ENCODE data around the gene ITGB5.
"Not testable (repeated sequence)": the region's sequence is repeated elsewhere in the genome, so short reads cannot be mapped to it uniquely, and the experiment has no call there.

ITGB5 gene

GRCh38 chr3:124751501-124751900, 135.7 kb downstream of the ITGB5 start:
- H3K4me3 ChIP-seq (ENCODE audit: low read length): no peak overlapping the region
- TF ChIP-seq, protein P1, sequence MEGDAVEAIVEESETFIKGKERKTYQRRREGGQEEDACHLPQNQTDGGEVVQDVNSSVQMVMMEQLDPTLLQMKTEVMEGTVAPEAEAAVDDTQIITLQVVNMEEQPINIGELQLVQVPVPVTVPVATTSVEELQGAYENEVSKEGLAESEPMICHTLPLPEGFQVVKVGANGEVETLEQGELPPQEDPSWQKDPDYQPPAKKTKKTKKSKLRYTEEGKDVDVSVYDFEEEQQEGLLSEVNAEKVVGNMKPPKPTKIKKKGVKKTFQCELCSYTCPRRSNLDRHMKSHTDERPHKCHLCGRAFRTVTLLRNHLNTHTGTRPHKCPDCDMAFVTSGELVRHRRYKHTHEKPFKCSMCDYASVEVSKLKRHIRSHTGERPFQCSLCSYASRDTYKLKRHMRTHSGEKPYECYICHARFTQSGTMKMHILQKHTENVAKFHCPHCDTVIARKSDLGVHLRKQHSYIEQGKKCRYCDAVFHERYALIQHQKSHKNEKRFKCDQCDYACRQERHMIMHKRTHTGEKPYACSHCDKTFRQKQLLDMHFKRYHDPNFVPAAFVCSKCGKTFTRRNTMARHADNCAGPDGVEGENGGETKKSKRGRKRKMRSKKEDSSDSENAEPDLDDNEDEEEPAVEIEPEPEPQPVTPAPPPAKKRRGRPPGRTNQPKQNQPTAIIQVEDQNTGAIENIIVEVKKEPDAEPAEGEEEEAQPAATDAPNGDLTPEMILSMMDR (IDR thresholded peaks at IDR 0.05; ENCODE audit: insufficient read depth, low read depth, low read length, missing control alignments): no peak
- DNase-seq (ENCODE audit: low read depth): no peak

DNA sequence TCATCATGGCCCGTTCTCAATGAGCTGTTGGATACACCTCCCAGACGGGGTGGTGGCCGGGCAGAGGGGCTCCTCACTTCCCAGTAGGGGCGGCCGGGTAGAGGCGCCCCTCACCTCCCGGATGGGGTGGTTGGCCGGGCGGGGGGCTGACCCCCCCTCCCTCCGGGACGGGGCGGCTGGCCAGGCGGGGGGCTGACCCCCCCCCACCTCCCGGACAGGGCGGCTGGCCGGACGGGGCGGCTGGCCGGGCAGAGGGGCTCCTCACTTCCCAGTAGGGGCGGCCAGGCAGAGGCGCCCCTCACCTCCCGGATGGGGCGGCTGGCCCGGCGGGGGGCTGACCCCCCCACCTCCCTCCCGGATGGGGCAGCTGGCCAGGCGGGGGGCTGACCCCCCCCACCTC, 137.3 kb downstream of the ITGB5 start:
- DNase-seq (ENCODE audit: low read depth); H3K4me3 ChIP-seq (ENCODE audit: low read length): not testable (repeated sequence)

DNA sequence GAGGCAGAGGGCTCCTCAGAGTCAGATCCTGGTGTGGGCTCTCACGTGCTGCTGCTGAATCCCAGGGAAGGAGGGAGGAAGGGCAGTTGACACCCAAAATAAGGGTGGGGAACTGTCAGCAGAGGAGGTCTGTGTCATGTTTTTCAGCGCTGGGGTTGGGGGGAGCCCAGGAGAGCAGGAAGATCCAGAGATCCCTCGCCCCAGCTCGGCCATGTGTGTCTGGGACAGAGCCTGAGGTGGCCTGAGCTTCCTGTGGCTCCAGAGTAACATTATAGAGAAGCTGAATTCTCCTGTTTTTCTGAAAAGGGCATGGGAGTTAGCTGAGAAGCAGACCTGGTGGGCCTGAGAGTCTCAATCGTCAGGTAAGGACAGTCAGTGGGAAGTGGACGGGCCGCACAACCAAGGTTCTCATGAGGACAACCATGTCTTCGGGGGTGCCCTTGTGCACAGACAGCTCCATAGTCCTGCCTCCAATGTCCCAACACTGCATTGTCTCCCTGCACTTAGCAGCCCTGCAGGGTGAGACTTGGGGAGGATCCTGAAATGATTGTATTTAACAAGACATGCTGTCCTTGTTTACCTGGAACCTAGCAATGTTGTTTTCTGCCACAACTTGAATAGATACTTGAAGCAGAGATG, 138.5 kb downstream of the ITGB5 start:
- no peak for DNase-seq (ENCODE audit: low read depth)
- H3K4me3 ChIP-seq (ENCODE audit: low read length): no peak overlapping the region
- TF ChIP-seq, protein P1 (IDR thresholded peaks at IDR 0.05; ENCODE audit: insufficient read depth, low read depth, low read length, missing control alignments): no peak

- TF ChIP-seq, protein P1 (IDR thresholded peaks at IDR 0.05; ENCODE audit: insufficient read depth, low read depth, low read length, missing control alignments): no peak
- no peak overlapping the region for H3K4me3 ChIP-seq (ENCODE audit: low read length)
- no peak for DNase-seq (ENCODE audit: low read depth)
Measured at GRCh38 chr3:124747111-124747981, 139.8 kb downstream of the ITGB5 start.

DNA sequence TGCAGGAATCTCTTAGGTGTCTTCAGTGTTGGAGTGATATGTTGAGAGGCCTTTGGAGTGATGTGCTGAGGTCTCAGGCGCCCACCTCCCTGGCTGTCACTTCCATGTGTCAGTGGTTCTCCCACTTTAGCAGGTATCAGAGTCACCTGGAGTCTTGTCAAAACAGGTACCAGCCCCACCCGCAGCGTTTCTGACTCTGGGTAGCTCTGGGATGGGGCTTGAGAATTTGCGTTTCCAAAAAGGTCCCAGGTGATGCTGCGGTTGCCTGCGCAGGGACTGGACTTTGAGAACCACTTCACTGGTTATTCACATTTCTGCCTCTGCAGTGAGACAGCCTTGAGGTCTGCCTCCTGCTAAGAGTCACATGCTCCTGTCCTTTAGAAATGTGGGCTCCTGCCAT, 141.4 kb downstream of the ITGB5 start:
- no peak overlapping the region for H3K4me3 ChIP-seq (ENCODE audit: low read length)
- TF ChIP-seq, protein P1 (IDR thresholded peaks at IDR 0.05; ENCODE audit: insufficient read depth, low read depth, low read length, missing control alignments): no peak
- DNase-seq (ENCODE audit: low read depth): no peak

GRCh38 chr3:124741027-124741426, 146.1 kb downstream of the ITGB5 start:
- H3K4me3 ChIP-seq (ENCODE audit: low read length): no peak overlapping the region
- DNase-seq (ENCODE audit: low read depth): peak; percentile 90
- TF ChIP-seq, protein P1 (IDR thresholded peaks at IDR 0.05; ENCODE audit: insufficient read depth, low read depth, low read length, missing control alignments): no peak

DNA sequence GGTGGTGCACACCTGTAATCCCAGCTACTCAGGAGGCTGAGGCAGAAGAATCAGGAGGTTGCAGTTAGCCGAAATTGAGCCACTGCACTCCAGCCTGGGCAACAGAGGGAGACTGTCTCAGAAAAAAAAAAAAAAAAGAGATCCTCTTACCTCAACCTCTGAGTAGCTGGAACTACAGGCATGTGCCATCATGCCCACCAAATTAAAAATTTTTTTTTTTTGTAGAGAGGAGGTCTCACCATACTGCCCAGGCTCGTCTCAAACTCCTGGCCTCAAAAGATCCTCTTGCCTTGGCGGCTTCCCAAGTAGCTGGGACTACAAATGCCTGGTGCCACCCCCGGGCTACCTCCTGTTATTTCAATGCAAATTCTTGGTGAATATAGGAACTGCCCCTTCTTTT, 155.4 kb downstream of the ITGB5 start:
- H3K4me3 ChIP-seq (ENCODE audit: low read length): peak overlapping the region; percentile 96
- TF ChIP-seq, protein P1 (IDR thresholded peaks at IDR 0.05; ENCODE audit: insufficient read depth, low read depth, low read length, missing control alignments): no peak
- peak; percentile 37 for DNase-seq (ENCODE audit: low read depth)

Data from epithelial cell of esophagus (primary cell).